Lung (tissue), 12 donors: ENCODE results near the gene NPAS3. TPM values are rescaled to one million over a fixed set of nuclear protein-coding genes. Genes with fewer than 3 reads are reported as not detected.
A peak's percentile ranks its signal among the peaks of the same experiment; 100 is the strongest.

ENCODE experiments used
- ATAC-seq: fragments of 200-7000 bp; cut with Tn5 transposase; one replicate; pipeline ENCODE4 v1.9.1; 2020; ENCODE audit warnings: moderate number of reproducible peaks; ENCODE audit not compliant: insufficient read depth, low FRiP score
- DNase-seq, 3 donors: peaks; one replicate each; pipeline ENCODE4 v3.0.0-alpha.2; 2013 to 2017
- H3K27ac ChIP-seq, 2 donors: one replicate each; pipeline ENCODE4 v1.5.1; 2013; ENCODE audit warnings: mild to moderate bottlenecking in 2 of 2, moderate library complexity in 2 of 2, control low read depth in 1 of 2, inconsistent platforms in 1 of 2, low read depth in 1 of 2, low read length in 1 of 2
- H3K27me3 ChIP-seq, 3 donors: one replicate each; pipeline ENCODE4 v1.5.1; 2013; ENCODE audit warnings: low read length in 2 of 3; ENCODE audit not compliant: control insufficient read depth in 3 of 3, insufficient read depth in 3 of 3
- H3K36me3 ChIP-seq, 4 donors: one replicate each; pipeline ENCODE4 v1.5.1; 2013; ENCODE audit warnings: low read length in 4 of 4, mild to moderate bottlenecking in 1 of 4, moderate library complexity in 1 of 4; ENCODE audit not compliant: control insufficient read depth in 4 of 4, insufficient read depth in 4 of 4
- H3K4me1 ChIP-seq, 5 donors: one replicate each; pipeline ENCODE4 v1.5.1; 2013; ENCODE audit warnings: low read length in 5 of 5, mild to moderate bottlenecking in 2 of 5, moderate library complexity in 1 of 5; ENCODE audit not compliant: control insufficient read depth in 5 of 5, insufficient read depth in 5 of 5
- H3K4me3 ChIP-seq: one replicate; pipeline ENCODE4 v1.5.1; 2013; ENCODE audit warnings: mild to moderate bottlenecking, control low read depth, moderate library complexity
- H3K9ac ChIP-seq, 2 donors: one replicate each; pipeline ENCODE4 v1.5.1; 2013; ENCODE audit warnings: low read length in 2 of 2, control low read depth in 1 of 2; ENCODE audit not compliant: insufficient read depth in 1 of 2
- H3K9me3 ChIP-seq, 4 donors: one replicate each; pipeline ENCODE4 v1.5.1; 2013; ENCODE audit warnings: low read length in 3 of 4, mild to moderate bottlenecking in 1 of 4, moderate library complexity in 1 of 4; ENCODE audit not compliant: control insufficient read depth in 4 of 4, insufficient read depth in 3 of 4
- WGBS, 2 donors: extraction: QIAGEN DNeasy Blood & Tissue Kit; methylation state at CpG; one replicate each; pipeline ENCODE4 v1.1.7; 2013; 5-methylcytosine and 5-hydroxymethylcytosine counted together
- polyA plus RNA-seq, 2 donors: library from polyadenylated mRNA; stranded (reverse); fragments of 200-250 nt; gene quantifications; one replicate each; pipeline ENCODE4 v1.2.1, GENCODE V29; 2013
- total RNA-seq, 2 donors: library from RNA; depleted of rRNA in 1 of 2; stranded (reverse); fragments of >200 nt in 1 of 2; gene quantifications; one replicate each; pipeline ENCODE4 v1.2.1, GENCODE V29; 2014 to 2021
- TF ChIP-seq, protein P1 (sequence below): IDR thresholded peaks from 2 replicates; pipeline ENCODE4 v1.5.1; 2012; ENCODE audit warnings: mild to moderate bottlenecking; ENCODE audit errors: control extremely low read depth, extremely low read depth
- donor health status: control.
- donor health status: control.
- donor health status: Bipolar disorder and iron deficiency.
- donor health status: healthy.
- donor health status: DM: yes; HTN: yes; CAD: no.

The NPAS3 gene
- total and polyA plus RNA-seq, 4 donors, result 0.13 to 0.48 (median 0.33) TPM

DNA sequence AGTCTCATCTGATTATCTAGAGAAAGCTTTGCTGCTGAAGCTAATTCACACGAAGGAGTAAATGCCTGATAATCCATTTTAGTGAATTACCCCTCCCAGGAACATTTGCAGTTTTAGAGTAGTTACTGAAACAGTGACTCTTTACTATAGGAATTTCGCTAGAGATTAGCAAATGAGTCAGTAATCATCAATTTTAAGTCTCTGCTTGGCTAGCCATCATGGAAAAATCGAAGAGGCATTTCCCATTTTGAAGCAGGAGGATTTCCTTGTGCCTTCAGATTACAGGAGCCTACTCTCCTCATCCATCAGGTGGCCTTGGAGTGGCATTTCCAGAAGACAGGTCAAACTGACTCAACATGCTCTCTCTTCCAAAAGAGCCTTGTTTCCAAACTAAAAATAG is 857.7 kb downstream of the NPAS3 start:
- Histone ChIP-seq H3K4me1 (peaks cover 2 to 29% (median 6%) of the 10 kb centered on the region in 5 donors), H3K9me3 (peaks cover 0 to 9% (median 0%) of the 10 kb centered on the region in 4 donors), H3K9ac (no peak overlapping the region), H3K36me3 (no peaks in the 10 kb centered on the region), H3K4me3 (no peak overlapping the region), H3K27me3 (peaks cover 13 to 81% (median 72%) of the 10 kb centered on the region in 3 donors), H3K27ac (no peak overlapping the region)
- no peak for DNase-seq
- ATAC-seq, result no peak
- TF ChIP-seq, protein P1, sequence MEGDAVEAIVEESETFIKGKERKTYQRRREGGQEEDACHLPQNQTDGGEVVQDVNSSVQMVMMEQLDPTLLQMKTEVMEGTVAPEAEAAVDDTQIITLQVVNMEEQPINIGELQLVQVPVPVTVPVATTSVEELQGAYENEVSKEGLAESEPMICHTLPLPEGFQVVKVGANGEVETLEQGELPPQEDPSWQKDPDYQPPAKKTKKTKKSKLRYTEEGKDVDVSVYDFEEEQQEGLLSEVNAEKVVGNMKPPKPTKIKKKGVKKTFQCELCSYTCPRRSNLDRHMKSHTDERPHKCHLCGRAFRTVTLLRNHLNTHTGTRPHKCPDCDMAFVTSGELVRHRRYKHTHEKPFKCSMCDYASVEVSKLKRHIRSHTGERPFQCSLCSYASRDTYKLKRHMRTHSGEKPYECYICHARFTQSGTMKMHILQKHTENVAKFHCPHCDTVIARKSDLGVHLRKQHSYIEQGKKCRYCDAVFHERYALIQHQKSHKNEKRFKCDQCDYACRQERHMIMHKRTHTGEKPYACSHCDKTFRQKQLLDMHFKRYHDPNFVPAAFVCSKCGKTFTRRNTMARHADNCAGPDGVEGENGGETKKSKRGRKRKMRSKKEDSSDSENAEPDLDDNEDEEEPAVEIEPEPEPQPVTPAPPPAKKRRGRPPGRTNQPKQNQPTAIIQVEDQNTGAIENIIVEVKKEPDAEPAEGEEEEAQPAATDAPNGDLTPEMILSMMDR, result no peak
- 76 to 85% methylated on average over 3 of the region's 3 CpGs for WGBS, 2 donors

DNA sequence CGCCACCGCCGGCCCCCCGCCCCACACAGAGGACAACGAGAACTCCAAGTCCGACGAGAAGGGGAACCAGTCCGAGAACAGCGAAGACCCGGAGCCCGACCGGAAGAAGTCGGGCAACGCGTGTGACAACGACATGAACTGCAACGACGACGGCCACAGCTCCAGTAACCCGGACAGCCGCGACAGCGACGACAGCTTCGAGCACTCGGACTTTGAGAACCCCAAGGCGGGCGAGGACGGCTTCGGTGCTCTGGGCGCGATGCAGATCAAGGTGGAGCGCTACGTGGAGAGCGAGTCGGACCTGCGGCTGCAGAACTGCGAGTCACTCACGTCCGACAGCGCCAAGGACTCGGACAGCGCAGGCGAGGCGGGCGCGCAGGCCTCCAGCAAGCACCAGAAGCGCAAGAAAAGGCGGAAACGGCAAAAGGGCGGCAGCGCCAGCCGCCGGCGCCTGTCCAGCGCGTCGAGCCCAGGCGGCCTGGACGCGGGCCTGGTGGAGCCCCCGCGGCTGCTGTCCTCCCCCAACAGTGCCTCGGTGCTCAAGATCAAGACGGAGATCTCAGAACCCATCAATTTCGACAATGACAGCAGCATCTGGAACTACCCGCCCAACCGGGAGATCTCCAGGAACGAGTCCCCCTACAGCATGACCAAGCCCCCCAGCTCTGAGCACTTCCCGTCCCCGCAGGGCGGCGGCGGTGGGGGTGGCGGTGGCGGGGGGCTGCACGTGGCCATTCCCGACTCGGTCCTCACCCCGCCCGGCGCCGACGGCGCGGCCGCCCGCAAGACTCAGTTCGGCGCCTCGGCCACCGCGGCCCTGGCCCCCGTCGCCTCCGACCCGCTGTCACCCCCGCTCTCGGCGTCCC is 861.3 kb downstream of the NPAS3 start:
- H3K9ac ChIP-seq, result no peak overlapping the region
- no peak overlapping the region for H3K4me3 ChIP-seq
- TF ChIP-seq, protein P1, result no peak
- ATAC-seq, result no peak
- no peak overlapping the region for H3K27ac ChIP-seq
- WGBS, 2 donors, result 32 to 33% methylated on average over 95 to 100 of the region's 100 CpGs
- H3K36me3 ChIP-seq, result no peaks in the 10 kb centered on the region
- H3K4me1 ChIP-seq, result peaks cover 0 to 9% (median 0%) of the 10 kb centered on the region in 5 donors
- H3K9me3 ChIP-seq, result peaks cover 0 to 9% (median 0%) of the 10 kb centered on the region in 4 donors
- H3K27me3 ChIP-seq, result peaks cover 13 to 87% (median 75%) of the 10 kb centered on the region in 3 donors
- DNase-seq, result peak in 2 of 3 donors; percentile 33 to 56

DNA sequence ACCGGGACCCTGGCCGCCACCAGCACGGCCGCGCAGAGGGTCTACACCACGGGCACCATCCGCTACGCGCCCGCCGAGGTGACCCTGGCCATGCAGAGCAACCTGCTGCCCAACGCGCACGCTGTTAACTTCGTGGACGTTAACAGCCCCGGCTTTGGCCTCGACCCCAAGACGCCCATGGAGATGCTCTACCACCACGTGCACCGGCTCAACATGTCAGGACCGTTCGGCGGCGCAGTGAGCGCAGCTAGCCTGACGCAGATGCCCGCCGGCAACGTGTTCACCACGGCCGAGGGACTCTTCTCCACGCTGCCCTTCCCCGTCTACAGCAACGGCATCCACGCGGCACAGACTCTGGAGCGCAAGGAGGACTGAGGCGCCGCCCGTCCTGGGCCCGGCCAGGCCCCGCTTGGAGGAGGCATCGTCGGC is 862.1 kb downstream of the NPAS3 start:
- no peak overlapping the region for H3K27ac ChIP-seq
- no peaks in the 10 kb centered on the region for H3K36me3 ChIP-seq
- 42 to 48% methylated on average over 44 to 45 of the region's 45 CpGs for WGBS, 2 donors
- H3K27me3 ChIP-seq, result peaks cover 13 to 85% (median 71%) of the 10 kb centered on the region in 3 donors
- H3K9ac ChIP-seq, result no peak overlapping the region
- TF ChIP-seq, protein P1, result no peak
- peak in 1 of 3 donors; percentile 19 for DNase-seq
- peaks cover 0 to 9% (median 0%) of the 10 kb centered on the region in 4 donors for H3K9me3 ChIP-seq
- no peak for ATAC-seq
- H3K4me3 ChIP-seq, result peak overlapping the region; percentile 19
- peaks cover 0 to 9% (median 0%) of the 10 kb centered on the region in 5 donors for H3K4me1 ChIP-seq
